GM21619 (cell line): ENCODE data around the gene TSPEAR.
"Not testable (repeated sequence)": the region's sequence is repeated elsewhere in the genome, so short reads cannot be mapped to it uniquely, and the experiment has no call there.

Experiments
- ATAC-seq: cut with Tn5 transposase; IDR thresholded peaks from one replicate; pipeline ENCODE4 v1.9.1; 2021; ENCODE audit not compliant: unreplicated experiment

The TSPEAR gene

GRCh38 chr21:44686843-44687561 lies 24.4 kb downstream of the TSPEAR start:
- no peak for ATAC-seq

- ATAC-seq = no peak
Observed at GRCh38 chr21:44686000-44686781, 25.2 kb downstream of the TSPEAR start.

- not testable (repeated sequence) for ATAC-seq
Observed at GRCh38 chr21:44685050-44685449, 26.3 kb downstream of the TSPEAR start.

GRCh38 chr21:44684483-44684882 lies 26.9 kb downstream of the TSPEAR start:
- no peak for ATAC-seq

- ATAC-seq = no peak
Observed at GRCh38 chr21:44684077-44684476, 27.3 kb downstream of the TSPEAR start.

- ATAC-seq = no peak
Observed at GRCh38 chr21:44682580-44683151, 28.7 kb downstream of the TSPEAR start.

- ATAC-seq = no peak
Observed at GRCh38 chr21:44681861-44682579, 29.4 kb downstream of the TSPEAR start, which contains the start of gene KRTAP12-1. Gene KRTAP12-1, minus strand, starts transcription at chr21:44682163. Its CDS starts 40 bp downstream, at chr21:44682123.

GRCh38 chr21:44681152-44681551 lies 30.2 kb downstream of the TSPEAR start:
- no peak for ATAC-seq

- no peak for ATAC-seq
Observed at GRCh38 chr21:44677881-44678280, 33.5 kb downstream of the TSPEAR start.

GRCh38 chr21:44671911-44672310 lies 39.5 kb downstream of the TSPEAR start:
- no peak for ATAC-seq

- ATAC-seq = no peak
Observed at GRCh38 chr21:44670642-44671432, 40.5 kb downstream of the TSPEAR start.

GRCh38 chr21:44667612-44668011 lies 43.8 kb downstream of the TSPEAR start:
- no peak for ATAC-seq

GRCh38 chr21:44666401-44667320 lies 44.7 kb downstream of the TSPEAR start, which contains the start of gene KRTAP12-2:
Gene KRTAP12-2, minus strand, starts transcription at chr21:44666927. Its CDS starts 41 bp downstream, at chr21:44666886.
- no peak for ATAC-seq

GRCh38 chr21:44664691-44665090 lies 46.7 kb downstream of the TSPEAR start:
- ATAC-seq = no peak

GRCh38 chr21:44661567-44661966 lies 49.8 kb downstream of the TSPEAR start:
- ATAC-seq = not testable (repeated sequence)

GRCh38 chr21:44658913-44659595 lies 52.3 kb downstream of the TSPEAR start:
- no peak for ATAC-seq

GRCh38 chr21:44658541-44658910 lies 52.8 kb downstream of the TSPEAR start:
- ATAC-seq = no peak

GRCh38 chr21:44657635-44658540 lies 53.5 kb downstream of the TSPEAR start, which contains the start of gene KRTAP12-3:
Gene KRTAP12-3, plus strand, starts transcription at chr21:44657932. Its CDS starts 48 bp downstream, at chr21:44657980.
- ATAC-seq = no peak
